GM12874 (cell line): Measurements from ENCODE around the gene SERPINA6.

Experiments used
- TF ChIP-seq, protein P1 (sequence below): IDR thresholded peaks from 2 replicates; pipeline ENCODE4 v1.5.1; 2011; ENCODE audit warnings: low read depth, mild to moderate bottlenecking, control low read depth, low read length, moderate library complexity; ENCODE audit not compliant: insufficient read depth

The SERPINA6 gene

DNA sequence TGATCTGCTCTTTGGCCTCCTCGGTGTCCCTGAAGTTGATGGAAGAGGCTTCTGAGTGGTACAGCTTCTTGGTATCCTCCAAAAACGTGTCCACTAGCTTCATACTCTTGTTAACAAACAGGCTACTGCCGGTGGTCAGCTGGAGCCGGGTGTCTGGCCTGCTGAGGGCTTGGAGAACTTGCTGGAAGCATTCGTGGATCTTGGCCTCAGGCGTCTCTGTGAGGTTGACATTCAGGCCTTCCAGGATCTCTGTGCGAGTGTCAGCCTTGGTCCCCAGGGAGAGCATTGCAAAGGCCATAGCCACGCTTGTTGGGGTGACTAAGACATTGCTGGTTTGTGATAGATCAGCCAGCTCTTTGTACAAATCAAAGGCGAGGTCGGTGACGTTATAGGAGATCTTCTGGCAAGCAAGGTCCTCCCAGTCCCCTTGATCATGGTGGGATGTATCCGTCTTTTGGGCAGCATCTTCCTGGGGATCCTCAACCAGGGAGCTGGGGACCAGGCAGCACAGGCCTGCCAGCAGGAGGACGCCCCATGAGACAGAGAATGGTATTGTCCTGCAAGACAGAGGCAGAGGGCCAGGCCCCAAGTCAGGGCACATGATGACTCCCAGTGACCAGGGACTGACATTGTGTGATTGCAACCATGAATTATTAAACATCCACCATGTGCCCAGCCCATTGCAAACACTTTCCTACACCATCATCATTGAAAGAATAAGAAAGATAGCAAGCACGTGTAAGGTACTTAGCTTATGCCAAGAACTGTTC is 43.2 kb upstream of the SERPINA6 start, which contains the start of gene SERPINA2:
Gene SERPINA2, minus strand, starts transcription at position 553 of the 770 bp plus-strand sequence.
- TF ChIP-seq, protein P1, sequence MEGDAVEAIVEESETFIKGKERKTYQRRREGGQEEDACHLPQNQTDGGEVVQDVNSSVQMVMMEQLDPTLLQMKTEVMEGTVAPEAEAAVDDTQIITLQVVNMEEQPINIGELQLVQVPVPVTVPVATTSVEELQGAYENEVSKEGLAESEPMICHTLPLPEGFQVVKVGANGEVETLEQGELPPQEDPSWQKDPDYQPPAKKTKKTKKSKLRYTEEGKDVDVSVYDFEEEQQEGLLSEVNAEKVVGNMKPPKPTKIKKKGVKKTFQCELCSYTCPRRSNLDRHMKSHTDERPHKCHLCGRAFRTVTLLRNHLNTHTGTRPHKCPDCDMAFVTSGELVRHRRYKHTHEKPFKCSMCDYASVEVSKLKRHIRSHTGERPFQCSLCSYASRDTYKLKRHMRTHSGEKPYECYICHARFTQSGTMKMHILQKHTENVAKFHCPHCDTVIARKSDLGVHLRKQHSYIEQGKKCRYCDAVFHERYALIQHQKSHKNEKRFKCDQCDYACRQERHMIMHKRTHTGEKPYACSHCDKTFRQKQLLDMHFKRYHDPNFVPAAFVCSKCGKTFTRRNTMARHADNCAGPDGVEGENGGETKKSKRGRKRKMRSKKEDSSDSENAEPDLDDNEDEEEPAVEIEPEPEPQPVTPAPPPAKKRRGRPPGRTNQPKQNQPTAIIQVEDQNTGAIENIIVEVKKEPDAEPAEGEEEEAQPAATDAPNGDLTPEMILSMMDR, result no peak

DNA sequence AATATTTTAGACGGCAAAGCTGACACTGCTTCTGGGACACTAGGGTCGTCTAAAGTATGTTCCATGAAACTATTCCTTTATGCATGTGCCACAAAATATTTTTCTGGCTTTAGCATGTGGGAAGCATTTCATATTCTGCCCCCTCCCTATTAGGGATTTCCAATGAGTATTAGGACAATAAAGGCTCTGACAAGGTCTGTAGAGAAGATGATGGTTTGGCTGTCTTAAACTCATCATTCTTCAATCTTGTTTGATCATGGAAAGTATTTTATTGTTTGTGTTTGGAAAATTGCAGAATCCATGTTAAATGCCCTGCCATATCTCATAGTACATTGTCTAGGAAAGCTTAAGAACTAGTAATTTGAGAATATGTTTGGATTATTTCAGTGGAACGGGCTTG is 42.5 kb upstream of the SERPINA6 start:
- TF ChIP-seq, protein P1, result no peak

DNA sequence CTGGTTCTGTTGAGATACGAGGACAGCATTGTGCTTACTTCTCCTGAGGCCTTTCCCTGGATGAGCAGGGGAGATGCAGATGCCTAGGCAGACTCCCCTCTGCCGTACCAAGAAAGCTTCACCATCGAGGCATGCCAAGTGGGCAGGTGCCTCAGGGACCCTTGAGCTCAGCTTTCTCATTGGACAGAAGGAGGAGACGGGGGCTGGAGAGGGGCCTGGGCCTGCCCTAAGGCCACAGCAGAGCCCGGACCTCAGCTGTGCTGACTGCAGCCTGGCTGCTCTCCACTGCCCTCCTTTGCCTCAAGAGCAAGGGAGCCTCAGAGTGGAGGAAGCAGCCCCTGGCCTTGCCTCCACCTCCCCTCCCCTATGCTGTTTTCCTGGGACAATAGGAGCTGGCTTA is 41.8 kb upstream of the SERPINA6 start:
- TF ChIP-seq, protein P1, result no peak

DNA sequence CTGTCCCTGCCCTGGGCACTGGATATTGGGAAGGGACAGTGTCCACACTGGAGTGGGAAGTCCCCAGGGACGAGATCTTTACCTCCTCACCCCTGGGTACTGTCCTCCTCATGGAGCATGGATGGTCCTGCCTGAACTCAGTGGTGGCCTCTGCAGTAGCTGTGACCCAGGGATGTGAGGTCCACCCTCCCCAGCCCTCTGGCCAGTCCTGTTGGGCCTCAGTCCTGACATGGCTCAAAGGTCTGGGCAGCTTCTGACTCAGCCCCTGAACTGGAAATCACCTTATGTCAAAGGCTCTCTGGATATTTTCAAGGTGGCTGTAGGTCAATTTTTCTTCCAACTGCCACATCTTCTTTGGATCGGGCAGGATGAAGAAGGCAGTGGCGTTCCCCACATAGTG is 40.9 kb upstream of the SERPINA6 start:
- TF ChIP-seq, protein P1, result no peak

DNA sequence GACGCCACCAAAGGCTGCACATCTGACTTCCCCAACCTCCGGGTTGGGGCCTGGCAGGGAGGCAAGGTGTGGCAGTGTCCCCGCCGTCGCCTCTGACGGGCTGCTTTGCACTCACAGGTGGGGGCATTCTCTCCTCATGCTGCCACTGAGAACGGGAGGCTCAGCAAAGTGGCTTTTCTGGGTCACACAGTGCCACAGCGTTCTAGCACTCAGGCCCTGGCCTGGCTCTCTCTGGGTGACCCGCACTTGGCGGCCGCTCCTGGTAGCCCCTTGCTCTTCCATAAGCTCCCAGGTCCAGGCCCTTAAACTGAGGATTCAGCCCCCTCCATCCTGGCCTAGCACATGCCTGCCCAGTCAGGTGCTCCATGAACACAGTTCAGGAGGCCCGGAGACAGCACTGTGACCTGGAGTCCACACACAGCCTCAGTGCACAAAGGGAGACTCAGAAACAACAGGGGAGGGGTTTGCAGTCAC is 40.1 kb upstream of the SERPINA6 start:
- TF ChIP-seq, protein P1, result no peak

DNA sequence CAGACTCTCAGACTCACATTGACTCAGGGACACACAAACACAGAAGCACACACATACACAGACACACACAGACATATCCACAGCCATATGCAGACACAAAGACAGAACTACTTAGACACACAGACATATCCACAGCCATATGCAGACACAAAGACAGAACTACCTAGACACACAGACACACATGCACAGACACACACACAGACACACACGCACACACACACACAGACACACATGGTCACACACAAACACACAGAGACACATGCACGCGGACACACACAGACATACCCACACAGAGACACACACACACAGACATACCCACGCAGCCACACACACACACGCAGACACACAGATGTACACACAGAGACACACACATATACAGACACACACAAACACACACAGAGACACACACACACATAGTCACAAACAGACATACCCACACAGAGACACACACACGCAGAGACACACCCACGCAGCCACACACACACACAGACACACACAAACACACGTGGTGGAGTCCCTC is 39.5 kb upstream of the SERPINA6 start:
- TF ChIP-seq, protein P1, result no peak

DNA sequence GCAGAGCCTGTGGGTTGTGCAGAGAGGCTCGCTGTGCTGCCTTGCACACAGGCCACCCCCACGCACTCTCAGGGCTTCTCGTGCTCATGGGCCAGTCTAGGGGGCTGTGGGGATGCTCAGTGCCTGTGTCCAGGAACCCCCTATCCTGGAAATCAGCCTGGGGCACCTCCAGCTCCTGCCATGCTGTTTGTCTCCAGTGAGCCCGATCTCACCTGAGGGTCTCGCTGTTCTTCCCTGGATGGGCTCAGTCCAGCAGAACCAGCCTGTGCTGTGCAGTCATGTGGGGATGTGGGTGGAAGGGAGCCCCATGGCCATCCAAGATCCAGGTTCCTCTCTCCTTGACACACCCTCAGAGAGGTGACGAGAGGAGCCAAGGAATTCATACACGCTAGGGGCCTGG is 38.5 kb upstream of the SERPINA6 start:
- TF ChIP-seq, protein P1, result no peak
